ENCODE results near the gene LRP5. TPM values are rescaled to one million over a fixed set of nuclear protein-coding genes. Genes with fewer than 3 reads are reported as not detected.

LRP5 gene
- total RNA-seq, 1 experiment from 2014 or later = 129 TPM

GRCh38 chr11:68327586-68328370, 15.4 kb downstream of the LRP5 start:
- Histone ChIP-seq H2AFZ (no peak overlapping the region), H3K9me3 (ENCODE audit: insufficient read depth, low read depth) (no peaks in the 10 kb centered on the region), H3K27me3 (ENCODE audit: insufficient read depth, low read depth) (no peaks in the 10 kb centered on the region), H3K4me2 (no peak overlapping the region), H3K36me3 (ENCODE audit: low read depth) (0 out of 2 replicates have a peak, but pooled peaks cover 4% of the 10 kb centered on the region), H4K20me1 (ENCODE audit: insufficient read depth) (peaks cover 61% of the 10 kb centered on the region), H3K27ac (no peak overlapping the region), H3K4me3 (no peak overlapping the region), H3K4me1 (replicated peaks; ENCODE audit: insufficient read depth) (no peaks in the 10 kb centered on the region), H3K79me2 (ENCODE audit: low read depth) (peaks cover 79% of the 10 kb centered on the region), H3K9me2 (ENCODE audit: insufficient read depth) (no peaks in the 10 kb centered on the region), H3F3A (ENCODE audit: insufficient read depth, low read depth) (no peaks in the 10 kb centered on the region)
- POLR2A ChIA-PET (ENCODE audit: unreplicated experiment) = no interaction called here
- intact Hi-C loops (cut with micrococcal nuclease; ENCODE audit: unreplicated experiment) = no loop called here
- BruUV-seq (replicated peaks) = no TSS peak
- DNase-seq = no peak
- CTCF ChIA-PET = no interaction called here
- TF ChIP-seq, protein P1, sequence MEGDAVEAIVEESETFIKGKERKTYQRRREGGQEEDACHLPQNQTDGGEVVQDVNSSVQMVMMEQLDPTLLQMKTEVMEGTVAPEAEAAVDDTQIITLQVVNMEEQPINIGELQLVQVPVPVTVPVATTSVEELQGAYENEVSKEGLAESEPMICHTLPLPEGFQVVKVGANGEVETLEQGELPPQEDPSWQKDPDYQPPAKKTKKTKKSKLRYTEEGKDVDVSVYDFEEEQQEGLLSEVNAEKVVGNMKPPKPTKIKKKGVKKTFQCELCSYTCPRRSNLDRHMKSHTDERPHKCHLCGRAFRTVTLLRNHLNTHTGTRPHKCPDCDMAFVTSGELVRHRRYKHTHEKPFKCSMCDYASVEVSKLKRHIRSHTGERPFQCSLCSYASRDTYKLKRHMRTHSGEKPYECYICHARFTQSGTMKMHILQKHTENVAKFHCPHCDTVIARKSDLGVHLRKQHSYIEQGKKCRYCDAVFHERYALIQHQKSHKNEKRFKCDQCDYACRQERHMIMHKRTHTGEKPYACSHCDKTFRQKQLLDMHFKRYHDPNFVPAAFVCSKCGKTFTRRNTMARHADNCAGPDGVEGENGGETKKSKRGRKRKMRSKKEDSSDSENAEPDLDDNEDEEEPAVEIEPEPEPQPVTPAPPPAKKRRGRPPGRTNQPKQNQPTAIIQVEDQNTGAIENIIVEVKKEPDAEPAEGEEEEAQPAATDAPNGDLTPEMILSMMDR (conservative IDR thresholded peaks at IDR 0.05) = no peak
- no peak for TF ChIP-seq EZH2 (IDR thresholded peaks at IDR 0.05; ENCODE audit: low read depth)

GRCh38 chr11:68328374-68329091, 16.1 kb downstream of the LRP5 start:
- intact Hi-C loops (cut with micrococcal nuclease; ENCODE audit: unreplicated experiment) = no loop called here
- no TSS peak for BruUV-seq (replicated peaks)
- Histone ChIP-seq H2AFZ (no peak overlapping the region), H4K20me1 (ENCODE audit: insufficient read depth) (peaks cover 54% of the 10 kb centered on the region), H3K9me3 (ENCODE audit: insufficient read depth, low read depth) (no peaks in the 10 kb centered on the region), H3K4me3 (no peak overlapping the region), H3F3A (ENCODE audit: insufficient read depth, low read depth) (no peaks in the 10 kb centered on the region), H3K4me1 (replicated peaks; ENCODE audit: insufficient read depth) (no peaks in the 10 kb centered on the region), H3K4me2 (no peak overlapping the region), H3K27ac (no peak overlapping the region), H3K27me3 (ENCODE audit: insufficient read depth, low read depth) (no peaks in the 10 kb centered on the region), H3K36me3 (ENCODE audit: low read depth) (0 out of 2 replicates have a peak, but pooled peaks cover 4% of the 10 kb centered on the region), H3K79me2 (ENCODE audit: low read depth) (peaks cover 74% of the 10 kb centered on the region), H3K9me2 (ENCODE audit: insufficient read depth) (no peaks in the 10 kb centered on the region)
- no peak for DNase-seq
- POLR2A ChIA-PET (ENCODE audit: unreplicated experiment) = no interaction called here
- TF ChIP-seq, protein P1 (conservative IDR thresholded peaks at IDR 0.05) = no peak
- TF ChIP-seq EZH2 (IDR thresholded peaks at IDR 0.05; ENCODE audit: low read depth) = no peak
- CTCF ChIA-PET = no interaction called here

DNA sequence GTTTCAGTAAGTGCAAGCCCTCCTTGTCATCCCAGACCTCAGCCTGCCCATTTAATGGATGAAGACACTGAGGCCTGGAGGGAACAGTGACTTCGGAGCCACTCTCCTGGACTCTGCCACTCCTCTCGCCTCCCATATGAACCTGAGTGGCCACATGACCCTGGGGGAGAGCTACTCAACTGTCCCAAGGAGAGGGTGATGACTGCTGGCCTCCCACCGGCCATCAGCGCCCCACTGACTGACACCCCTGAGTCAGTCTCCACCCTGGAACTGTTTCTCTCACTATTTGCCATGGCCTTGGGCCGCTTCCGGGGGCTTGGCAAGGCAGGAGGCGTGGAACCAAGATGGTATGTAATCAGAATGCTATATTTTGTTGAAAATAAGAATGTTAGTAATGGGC, 17.1 kb downstream of the LRP5 start:
- CTCF ChIA-PET = no interaction called here
- Histone ChIP-seq H3K36me3 (ENCODE audit: low read depth) (0 out of 2 replicates have a peak, but pooled peaks cover 4% of the 10 kb centered on the region), H3K4me2 (no peak overlapping the region), H3K9me3 (ENCODE audit: insufficient read depth, low read depth) (no peaks in the 10 kb centered on the region), H4K20me1 (ENCODE audit: insufficient read depth) (peaks cover 49% of the 10 kb centered on the region), H3K79me2 (ENCODE audit: low read depth) (peaks cover 74% of the 10 kb centered on the region), H3K27me3 (ENCODE audit: insufficient read depth, low read depth) (no peaks in the 10 kb centered on the region), H2AFZ (no peak overlapping the region), H3F3A (ENCODE audit: insufficient read depth, low read depth) (0 out of 2 replicates have a peak, but pooled peaks cover 4% of the 10 kb centered on the region), H3K27ac (no peak overlapping the region), H3K9me2 (ENCODE audit: insufficient read depth) (no peaks in the 10 kb centered on the region), H3K4me1 (replicated peaks; ENCODE audit: insufficient read depth) (peaks cover 6% of the 10 kb centered on the region), H3K4me3 (no peak overlapping the region)
- intact Hi-C loops (cut with micrococcal nuclease; ENCODE audit: unreplicated experiment) = no loop called here
- DNase-seq = no peak
- TF ChIP-seq, protein P1 (conservative IDR thresholded peaks at IDR 0.05) = no peak
- no peak for TF ChIP-seq EZH2 (IDR thresholded peaks at IDR 0.05; ENCODE audit: low read depth)
- POLR2A ChIA-PET (ENCODE audit: unreplicated experiment) = no interaction called here
- BruUV-seq (replicated peaks) = no TSS peak
